K562 (cell line): Measurements from ENCODE around the gene DUSP5. TPM values are rescaled to one million over a fixed set of nuclear protein-coding genes. Genes with fewer than 3 reads are reported as not detected.

Experiments used
- ATAC-seq: fragments of 200-7000 bp; cut with Tn5 transposase; 3 replicates; pipeline ENCODE4 v1.9.1; 2020; ENCODE audit warnings: moderate library complexity
- BruUV-seq: library from RNA; stranded (reverse); fragments of 400-500 nt; replicated peaks from 2 replicates; lab custom pipeline; 2021; lab: Mats Ljungman, UMichigan
- CTCF ChIA-PET: fragments of 300-600 bp; formaldehyde crosslinking; extraction: SDS; loops from one replicate; lab custom pipeline; 2021; ENCODE audit warnings: low intra/inter-chr PET ratio; lab: Yijun Ruan, JAX
- POLR2A ChIA-PET: fragments of 300-600, 350-650 bp; sonication (Branson Sonifier 250); formaldehyde crosslinking; extraction: SDS; loops from one replicate; lab custom pipeline; 2021; ENCODE audit warnings: antibody characterized with exemption, inconsistent platforms; lab: Yijun Ruan, JAX
- DNase-seq, 4 experiments: peaks; one replicate each; pipeline versions ENCODE4 v3.0.0 to v3.0.0-alpha.2; 2011 to 2018; ENCODE audit warnings: low spot score in 3 of 4, mixed read lengths in 3 of 4; ENCODE audit errors: extremely low read depth in 1 of 4
- FAIRE-seq: peaks from 2 replicates; lab custom pipeline; 2011; peaks lifted over from hg19 to GRCh38; lab: Jason Lieb, UNC
- H2AFZ ChIP-seq: 2 replicates; pipeline ENCODE4 v1.6.0; 2011; ENCODE audit warnings: low read depth, low read length, control low read depth, inconsistent platforms
- H3K27ac ChIP-seq: fragments of 200-600 bp; 3 replicates; pipeline ENCODE4 v1.8.0; 2011; ENCODE audit warnings: low read depth, mild to moderate bottlenecking, control low read depth, inconsistent platforms, low read length, moderate library complexity, mixed read lengths; ENCODE audit errors: extremely low read depth
- H3K27me3 ChIP-seq, 2 experiments: fragments of 300-600 bp in 1 of 2; 2 replicates in 1 of 2; 3 replicates in 1 of 2; pipeline versions ENCODE4 v1.6.0 to v1.8.0; 2011; ENCODE audit warnings: inconsistent platforms in 2 of 2, low read length in 2 of 2, mild to moderate bottlenecking in 1 of 2, mixed read lengths in 1 of 2, moderate library complexity in 1 of 2; ENCODE audit not compliant: control insufficient read depth in 2 of 2, insufficient read depth in 2 of 2
- H3K36me3 ChIP-seq: fragments of 300-600 bp; 3 replicates; pipeline ENCODE4 v1.8.0; 2011; ENCODE audit warnings: mild to moderate bottlenecking, low read length, inconsistent platforms; ENCODE audit not compliant: control insufficient read depth, insufficient read depth
- H3K4me1 ChIP-seq, 2 experiments: fragments of 200-600 bp in 1 of 2; replicated peaks in 1 of 2; 2 replicates in 1 of 2; 3 replicates in 1 of 2; pipeline versions ENCODE4 v1.5.1 to v1.8.0; 2011; ENCODE audit warnings: inconsistent platforms in 2 of 2, low read length in 2 of 2, mild to moderate bottlenecking in 1 of 2, mixed read lengths in 1 of 2, moderate library complexity in 1 of 2; ENCODE audit not compliant: control insufficient read depth in 2 of 2, insufficient read depth in 2 of 2
- H3K4me2 ChIP-seq: 2 replicates; pipeline ENCODE4 v1.6.1; 2011; ENCODE audit warnings: low read length, control low read depth, inconsistent platforms, mixed read lengths; ENCODE audit not compliant: insufficient read depth
- H3K4me3 ChIP-seq: fragments of 200-600 bp; sonication (generic), shearing (Covaris generic); 2 replicates; pipeline ENCODE4 v1.5.1; 2016; ENCODE audit warnings: control low read depth, inconsistent platforms
- H3K79me2 ChIP-seq: fragments of 200-600 bp; 3 replicates; pipeline ENCODE4 v1.8.0; 2011; ENCODE audit warnings: low read length, inconsistent platforms; ENCODE audit not compliant: control insufficient read depth, insufficient read depth
- H3K9ac ChIP-seq, 2 experiments: 2 replicates each; pipeline versions ENCODE4 v1.6.0 to v1.6.1; 2011; ENCODE audit warnings: low read depth in 2 of 2, low read length in 2 of 2, control low read depth in 1 of 2, inconsistent platforms in 1 of 2, mild to moderate bottlenecking in 1 of 2, mixed read lengths in 1 of 2; ENCODE audit not compliant: insufficient read depth in 1 of 2
- H3K9me1 ChIP-seq: one replicate; pipeline ENCODE4 v1.6.0; 2011; ENCODE audit warnings: inconsistent platforms, mild to moderate bottlenecking, low read length, moderate library complexity; ENCODE audit not compliant: control insufficient read depth, insufficient read depth
- H3K9me3 ChIP-seq: replicated peaks from 2 replicates; pipeline ENCODE4 v1.5.1; 2011; ENCODE audit warnings: low read depth, low read length, inconsistent platforms; ENCODE audit not compliant: control insufficient read depth, insufficient read depth
- H4K20me1 ChIP-seq: replicated peaks from 2 replicates; pipeline ENCODE4 v1.6.1; 2011; ENCODE audit warnings: low read length, inconsistent platforms, mixed read lengths; ENCODE audit not compliant: control insufficient read depth, insufficient read depth
- ARID3B ChIP-seq: fragments of 250-450 bp; sonication (Bioruptor Pico); IDR thresholded peaks from 2 replicates; pipeline ENCODE4 v1.4.0; 2020; ENCODE audit warnings: borderline replicate concordance
- ETV6 ChIP-seq, 3 experiments: fragments of 150-350 bp in 1 of 3; sonication (generic) in 1 of 3; formaldehyde crosslinking in 1 of 3; IDR thresholded peaks; 2 replicates each; pipeline versions ENCODE4 v1.6.1 to v1.8.0; 2014 to 2022; ENCODE audit warnings: borderline replicate concordance in 2 of 3, low read depth in 2 of 3, antibody characterized with exemption in 1 of 3, low read length in 1 of 3, mild to moderate bottlenecking in 1 of 3, missing genetic modification reagents in 1 of 3
- FOXA3 ChIP-seq, 2 experiments: fragments of 450-650 bp in 1 of 2; sonication (generic) in 1 of 2; formaldehyde crosslinking; IDR thresholded peaks in 1 of 2; conservative IDR thresholded peaks in 1 of 2; 2 replicates each; pipeline versions ENCODE4 v1.4.0 to v1.8.0; 2020 to 2022; ENCODE audit warnings: mild to moderate bottlenecking in 2 of 2, missing genetic modification reagents in 1 of 2
- IFI16 ChIP-seq: fragments of 250-450 bp; sonication (Bioruptor Pico); IDR thresholded peaks from 2 replicates; pipeline ENCODE4 v2.1.2; 2022; ENCODE audit warnings: mild to moderate bottlenecking, inconsistent platforms
- L3MBTL2 ChIP-seq: fragments of 450-650 bp; IDR thresholded peaks from 2 replicates; pipeline ENCODE4 v1.6.1; 2016; ENCODE audit warnings: mild to moderate bottlenecking, moderate library complexity
- MEIS2 ChIP-seq: fragments of 450-650 bp; IDR thresholded peaks from 2 replicates; pipeline ENCODE4 v1.6.1; 2014; ENCODE audit warnings: mild to moderate bottlenecking; ENCODE audit not compliant: partially characterized antibody
- POLR2H ChIP-seq: IDR thresholded peaks from 2 replicates; pipeline ENCODE4 v1.6.1; 2016; ENCODE audit warnings: missing genetic modification characterization, low read depth, mild to moderate bottlenecking, control low read depth, missing compliant biosample characterization, moderate library complexity
- ZKSCAN8 ChIP-seq: fragments of 200-800 bp; sonication (Bioruptor generic); IDR thresholded peaks from 2 replicates; pipeline ENCODE4 v1.6.1; 2016; ENCODE audit warnings: missing genetic modification characterization, missing compliant biosample characterization
- WGBS: fragments of 100-300 bp; shearing (Covaris generic); methylation state at CpG from one replicate; pipeline ENCODE4 v1.1.6; 2016; ENCODE audit warnings: low coverage, mixed read lengths; ENCODE audit not compliant: insufficient coverage; ENCODE audit errors: missing lambda C conversion rate; 5-methylcytosine and 5-hydroxymethylcytosine counted together
- in situ Hi-C: fragments of 300-500 bp; cut with MboI; formaldehyde crosslinking; loops from 4 replicates; pipeline ENCODE4 v1.15.0; 2018; ENCODE audit warnings: inconsistent platforms, mixed read lengths
- intact Hi-C: fragments of 100-400 bp; cut with micrococcal nuclease; formaldehyde crosslinking; loops from 2 replicates; pipeline ENCODE4 v1.14.2; 2022
- polyA plus RNA-seq, 8 experiments: library from polyadenylated mRNA; depleted of rRNA in 4 of 8; stranded (reverse) in 5 of 8; unstranded in 3 of 8; fragments of >200 nt; fragmentation: Nextera tagmentation in 2 of 8; fragmentation: Illumina TruSeq in 1 of 8; extraction: Ambion mirVana in 2 of 8; extraction: Trizol in 1 of 8; gene quantifications; 2 replicates each; pipeline versions ENCODE4 v1.2.1 to v1.2.3, GENCODE V29; 2011 to 2014; ENCODE audit warnings: inconsistent platforms in 1 of 8, missing spikeins in 1 of 8
- total RNA-seq, 7 experiments: library from RNA; depleted of rRNA in 6 of 7; stranded (reverse); fragments of >200 nt in 6 of 7; fragmentation: Illumina TruSeq in 2 of 7; extraction: Trizol in 2 of 7; gene quantifications; 2 replicates each; pipeline versions ENCODE4 v1.2.1 to v1.2.3, GENCODE V29; 2011 to 2021; ENCODE audit warnings: low replicate concordance in 1 of 7

DUSP5 gene
- total and polyA plus RNA-seq, 9 of the 15 experiments (the other 6 are each of a cell fraction or from before 2014, with no cell fraction given), result 0.49 to 3.4 (median 2.0) TPM

DNA sequence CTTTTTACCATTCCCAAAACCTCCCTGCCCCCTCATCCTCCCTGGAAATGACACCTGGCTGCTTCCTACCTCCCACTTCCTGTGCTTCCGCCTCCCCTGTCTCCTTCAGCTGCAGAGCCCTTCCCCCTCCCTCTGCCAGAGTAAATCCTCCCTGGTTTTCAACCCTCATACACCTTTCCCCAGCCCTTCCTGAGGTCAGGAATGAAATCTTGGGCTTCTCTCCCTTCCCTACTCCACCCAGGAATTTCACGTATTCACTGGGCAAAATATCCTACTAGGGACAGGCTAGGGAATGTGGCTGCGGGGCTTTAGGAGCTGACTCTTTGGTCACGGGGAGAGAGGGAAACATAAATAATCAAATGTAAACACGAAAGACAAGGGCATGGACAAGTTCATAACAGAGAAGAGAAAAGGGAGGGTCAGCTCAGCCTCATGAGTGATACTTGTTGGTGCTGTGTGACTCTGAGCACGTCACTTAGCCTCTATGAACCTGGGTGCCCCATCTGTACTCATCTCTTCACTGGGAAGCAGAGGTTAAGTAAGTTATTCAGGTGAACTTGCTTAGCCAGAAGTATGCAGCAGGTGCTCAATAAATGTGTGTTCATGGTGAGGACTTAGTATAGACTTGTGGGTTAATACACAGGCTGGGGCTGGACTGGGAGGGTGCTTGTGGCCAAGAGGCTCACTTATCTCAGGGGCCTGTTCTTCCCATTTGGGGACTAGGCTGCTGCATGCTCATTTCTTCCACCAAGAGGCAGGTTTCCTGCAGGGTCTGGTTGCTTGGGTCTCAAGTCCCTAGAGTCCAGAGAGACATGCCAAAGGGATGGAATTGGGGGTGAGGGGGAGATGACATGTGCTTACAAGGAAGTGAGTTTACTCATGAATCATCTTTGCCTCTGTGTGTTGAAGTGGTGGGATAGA is 10.0 kb upstream of the DUSP5 start:
- H3K9me1 ChIP-seq, result no peaks in the 10 kb centered on the region
- ATAC-seq (peak; percentile 38), DNase-seq (no peak), FAIRE-seq (peak; percentile 35)
- peak; percentile 57 for TF ChIP-seq MEIS2
- TF ChIP-seq ETV6 (IDR thresholded peaks at IDR 0.05; ENCODE audit: borderline replicate concordance in 1 of 2, low read depth in 2 of 2, low read length in 1 of 2), result 0 out of 4 replicates have a peak, but pooled peaks of 1 of the 2 experiments have one; percentile 17
- TF ChIP-seq ETV6 (CRISPR knock-in tag; IDR thresholded peaks at IDR 0.05; ENCODE audit: borderline replicate concordance), result no peak
- no peak for TF ChIP-seq IFI16 (CRISPR knock-in tag)
- TF ChIP-seq POLR2H (tag), result no peak
- TF ChIP-seq FOXA3 (CRISPR knock-in tag; conservative IDR thresholded peaks at IDR 0.05 in 1 of 2, IDR thresholded peaks at IDR 0.05 in 1 of 2), result peak in 1 of 2 experiments; percentile 55; a peak in 2 of 4 replicates
- no peak for TF ChIP-seq ARID3B (CRISPR knock-in tag)
- peak; percentile 97 for TF ChIP-seq ZKSCAN8 (CRISPR knock-in tag)
- TF ChIP-seq L3MBTL2, result no peak
- WGBS, result 26% methylated on average over 5 of the region's 6 CpGs
- no peak overlapping the region for H3K27ac ChIP-seq
- no peaks in the 10 kb centered on the region for H3K79me2 ChIP-seq
- peaks cover 2 to 21% of the 10 kb centered on the region in 2 experiments; a peak in 3 of 5 replicates for H3K4me1 ChIP-seq
- no peaks in the 10 kb centered on the region for H4K20me1 ChIP-seq
- no peak overlapping the region for H3K9ac ChIP-seq
- in situ Hi-C loops (no loop called here), intact Hi-C loops (no loop called here)
- H3K9me3 ChIP-seq, result no peaks in the 10 kb centered on the region
- no peak overlapping the region for H2AFZ ChIP-seq
- no peaks in the 10 kb centered on the region for H3K36me3 ChIP-seq
- ChIA-PET CTCF (no interaction called here), POLR2A (no interaction called here)
- H3K4me3 ChIP-seq, result no peak overlapping the region
- BruUV-seq, result no TSS peak
- no peaks in the 10 kb centered on the region; a peak in 1 of 5 replicates for H3K27me3 ChIP-seq
- H3K4me2 ChIP-seq, result no peak overlapping the region
